WERI-Rb-1 (cell line): Measurements from ENCODE around the gene ATP8A2.
"Not testable (repeated sequence)": the region's sequence is repeated elsewhere in the genome, so short reads cannot be mapped to it uniquely, and the experiment has no call there.

ENCODE experiments used
- DNase-seq: peaks from one replicate; pipeline ENCODE4 v3.0.0-alpha.2; 2020
- H3K27ac ChIP-seq: fragments of 250-450 bp; sonication (Bioruptor Pico); 2 replicates; pipeline ENCODE4 v1.5.1; 2020; ENCODE audit warnings: mild to moderate bottlenecking, moderate library complexity
- H3K27me3 ChIP-seq: fragments of 250-450 bp; sonication (Bioruptor Pico); 2 replicates; pipeline ENCODE4 v1.5.1; 2021; ENCODE audit warnings: mild to moderate bottlenecking, low read depth, moderate library complexity; ENCODE audit not compliant: insufficient read depth, severe bottlenecking
- H3K36me3 ChIP-seq: fragments of 250-450 bp; sonication (Bioruptor Pico); 2 replicates; pipeline ENCODE4 v1.5.1; 2020; ENCODE audit warnings: mild to moderate bottlenecking, moderate library complexity
- H3K4me3 ChIP-seq: 2 replicates; pipeline ENCODE4 v1.5.1; 2011; ENCODE audit warnings: low read depth, mild to moderate bottlenecking, control low read depth, low read length
- H3K9me3 ChIP-seq: fragments of 250-450 bp; sonication (Bioruptor Pico); 2 replicates; pipeline ENCODE4 v1.5.1; 2021; ENCODE audit warnings: mild to moderate bottlenecking, moderate library complexity; ENCODE audit not compliant: severe bottlenecking
- CTCF ChIP-seq: IDR thresholded peaks from 2 replicates; pipeline ENCODE4 v1.5.1; 2011; ENCODE audit warnings: low read depth, mild to moderate bottlenecking, control low read depth, inconsistent platforms, low read length

ATP8A2 gene

GRCh38 chr13:25571237-25571636 lies 199.5 kb downstream of the ATP8A2 start:
- Histone ChIP-seq H3K36me3 (no peaks in the 10 kb centered on the region; the same call in 1 of the 2 replicates), H3K9me3 (no peaks in the 10 kb centered on the region), H3K27me3 (no peaks in the 10 kb centered on the region), H3K4me3 (no peak overlapping the region), H3K27ac (no peak overlapping the region)
- peak; percentile 46 for TF ChIP-seq CTCF
- no peak for DNase-seq

DNA sequence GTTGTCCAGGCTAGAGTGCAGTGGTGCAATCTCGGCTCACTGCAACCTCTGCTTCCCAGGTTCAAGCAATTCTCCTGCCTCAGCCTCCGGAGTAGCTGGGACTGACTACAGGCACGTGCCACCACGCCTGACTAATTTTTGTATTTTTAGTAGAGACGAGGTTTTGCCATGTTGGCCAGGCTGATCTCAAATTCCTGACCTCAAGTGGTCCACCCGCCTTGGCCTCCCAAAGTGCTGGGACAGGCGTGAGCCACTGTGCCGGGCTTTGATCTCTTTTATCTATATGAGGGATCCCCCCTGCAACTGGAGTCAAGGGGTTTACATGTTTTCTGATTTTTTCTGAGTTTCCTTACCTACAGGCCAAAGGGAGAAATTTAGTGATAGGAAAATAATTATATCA lies 200.4 kb downstream of the ATP8A2 start:
- not testable (repeated sequence) for DNase-seq, H3K4me3 ChIP-seq, H3K27ac ChIP-seq, H3K27me3 ChIP-seq, H3K9me3 ChIP-seq, H3K36me3 ChIP-seq

DNA sequence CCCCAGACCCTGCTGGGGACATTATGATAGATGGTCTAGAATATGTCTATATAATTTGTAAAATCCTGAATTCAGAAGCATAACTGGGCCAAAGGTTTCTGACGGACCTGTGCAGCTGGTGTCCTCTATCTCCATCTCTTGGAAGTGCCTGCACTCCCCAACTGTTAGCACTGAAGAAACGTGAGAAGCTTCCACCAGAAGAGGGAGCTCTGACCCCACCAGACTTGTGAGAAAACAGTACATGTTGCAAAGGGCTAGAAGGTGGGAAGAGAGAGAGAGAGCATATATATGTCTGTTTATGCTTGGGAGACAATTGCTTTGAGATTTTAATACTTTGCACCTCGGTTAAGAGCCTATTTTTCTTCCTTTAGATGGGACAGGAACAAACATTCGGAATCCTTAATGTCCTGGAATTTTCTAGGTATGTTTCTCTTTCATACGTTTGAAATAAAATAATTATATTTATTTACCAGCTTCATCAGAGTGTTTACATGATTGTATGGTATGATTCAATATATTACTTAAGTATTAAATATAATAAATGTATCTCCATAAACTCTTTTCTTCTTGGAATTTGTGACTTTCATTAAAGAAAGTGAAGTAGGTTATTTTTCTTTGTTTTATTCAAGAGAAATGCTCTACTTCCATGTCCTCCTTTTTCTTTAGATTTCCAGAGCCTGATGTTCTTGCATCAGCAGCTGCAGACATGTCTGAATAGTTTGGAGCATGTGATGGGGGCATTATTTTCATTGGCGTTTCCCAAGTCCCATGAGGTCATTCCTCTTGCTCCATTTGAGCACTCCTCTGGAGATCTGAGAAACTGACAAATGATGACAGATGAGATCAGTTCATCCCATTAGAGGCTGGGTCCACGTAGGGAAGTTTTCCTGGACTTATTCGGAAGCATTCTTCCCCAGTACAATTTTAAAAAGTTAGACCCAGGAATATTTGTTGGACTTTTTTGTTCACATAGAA lies 202.9 kb downstream of the ATP8A2 start:
- no peak overlapping the region for H3K4me3 ChIP-seq
- TF ChIP-seq CTCF: peak; percentile 94
- peak; percentile 96 for DNase-seq
- no peaks in the 10 kb centered on the region for H3K27me3 ChIP-seq
- no peaks in the 10 kb centered on the region for H3K9me3 ChIP-seq
- no peak overlapping the region for H3K27ac ChIP-seq
- H3K36me3 ChIP-seq: no peaks in the 10 kb centered on the region; the same call in 1 of the 2 replicates

DNA sequence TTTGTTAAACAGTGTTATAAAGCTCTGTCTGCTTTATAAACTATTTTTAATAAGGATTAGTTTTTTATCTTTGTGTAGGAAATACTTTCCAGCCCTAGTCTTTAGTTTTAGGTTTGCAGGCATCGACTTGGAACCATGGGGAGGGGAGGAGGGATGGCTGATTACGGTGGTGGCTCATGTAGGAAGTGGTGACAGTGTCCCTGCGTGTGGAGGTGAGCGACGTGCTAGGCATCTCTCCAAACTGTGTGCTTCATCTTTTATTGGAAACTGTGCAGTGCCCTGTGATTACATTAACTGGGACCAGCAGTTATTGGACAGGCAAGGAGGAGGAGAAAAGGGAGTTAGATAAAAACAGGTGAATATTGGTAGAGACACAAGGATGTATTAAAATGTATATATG lies 203.8 kb downstream of the ATP8A2 start:
- TF ChIP-seq CTCF: no peak
- Histone ChIP-seq H3K27me3 (no peaks in the 10 kb centered on the region), H3K4me3 (no peak overlapping the region), H3K9me3 (no peaks in the 10 kb centered on the region), H3K27ac (no peak overlapping the region), H3K36me3 (no peaks in the 10 kb centered on the region; the same call in 1 of the 2 replicates)
- DNase-seq: no peak

- H3K27ac ChIP-seq: no peak overlapping the region
- H3K27me3 ChIP-seq: no peaks in the 10 kb centered on the region
- DNase-seq: no peak
- H3K36me3 ChIP-seq: 0 out of 2 replicates have a peak, but pooled peaks cover 3% of the 10 kb centered on the region
- TF ChIP-seq CTCF: no peak
- no peaks in the 10 kb centered on the region for H3K9me3 ChIP-seq
- H3K4me3 ChIP-seq: no peak overlapping the region
These were observed 206.8 kb downstream of the ATP8A2 start for GRCh38 chr13:25578526-25578925.

GRCh38 chr13:25579221-25579620 lies 207.4 kb downstream of the ATP8A2 start:
- 0 out of 2 replicates have a peak, but pooled peaks cover 3% of the 10 kb centered on the region for H3K36me3 ChIP-seq
- DNase-seq: no peak
- H3K4me3 ChIP-seq: no peak overlapping the region
- H3K27ac ChIP-seq: peak overlapping the region; percentile 33
- no peaks in the 10 kb centered on the region for H3K9me3 ChIP-seq
- no peak for TF ChIP-seq CTCF
- no peaks in the 10 kb centered on the region for H3K27me3 ChIP-seq
